A549 treated with DMSO at 1 μM for 4 hours (cell line): ENCODE measurements around the gene YIPF3. TPM values are rescaled to one million over a fixed set of nuclear protein-coding genes. Genes with fewer than 3 reads are reported as not detected.

Experiments used
- total RNA-seq: library from RNA; stranded (reverse); fragments of 200-300 nt; extraction: Qiagen RNA extraction; gene quantifications from 5 replicates; pipeline ENCODE4 v1.2.3, GENCODE V29; 2022; ENCODE audit warnings: low read depth

YIPF3 gene
- 60.8 to 71.1 TPM (median 68.3 TPM) in 5 replicates for total RNA-seq

GRCh38 chr6:43516697-43517504 is at the start of gene YIPF3, which contains the start of gene POLR1C:
TSS of gene YIPF3 (minus strand) at chr6:43516926. CDS start at chr6:43516807, 119 bp downstream.
TSS of gene POLR1C (plus strand) at chr6:43517089. CDS start at chr6:43517110, 21 bp downstream.

GRCh38 chr6:43509984-43510826 is 6.5 kb downstream of the YIPF3 start, which contains the start of gene LRRC73:
TSS of gene LRRC73 (minus strand) at chr6:43510346. CDS start at chr6:43509785, 561 bp downstream.

DNA sequence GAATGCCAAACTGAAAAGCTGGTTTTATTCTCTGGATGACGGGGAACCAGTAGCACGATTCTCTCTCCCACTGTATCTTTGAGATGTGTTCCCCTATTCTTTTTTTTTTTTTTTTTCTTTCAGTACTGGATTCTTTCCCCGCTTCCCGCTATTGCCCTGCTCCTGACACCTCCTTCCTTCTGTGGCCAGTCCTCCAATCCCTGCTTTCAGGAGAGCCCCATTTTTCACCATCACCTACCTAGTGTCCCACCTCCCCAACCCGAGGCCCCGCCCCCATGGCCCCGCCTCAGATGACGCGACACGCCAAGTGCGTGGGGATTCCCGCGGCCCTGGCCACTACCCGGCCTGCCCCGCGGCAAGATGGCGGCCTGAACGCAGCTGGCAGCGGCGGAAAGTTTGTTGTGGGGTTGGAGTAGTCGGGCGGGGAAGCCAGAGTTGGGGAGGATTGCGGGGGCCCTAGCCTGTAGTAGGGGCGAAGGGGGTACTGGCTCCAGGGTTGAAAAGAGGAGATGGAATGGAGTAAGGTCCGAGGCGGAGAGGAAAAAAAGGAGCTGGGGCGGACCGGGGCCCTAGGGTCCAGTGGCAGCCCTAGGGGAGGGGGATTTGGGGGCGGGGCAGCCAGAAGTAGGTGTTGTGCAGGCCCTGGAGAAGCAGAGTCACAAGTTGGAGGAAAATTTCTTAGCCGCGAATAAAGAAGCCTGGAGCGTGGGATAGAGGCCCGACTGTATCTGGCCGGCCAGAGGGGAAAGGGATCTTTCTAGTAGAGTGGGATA is 39.3 kb downstream of the YIPF3 start, which contains the start of gene TJAP1:
Gene TJAP1, plus strand, starts transcription at position 336 of the 773 bp plus-strand sequence. CDS start 21,432 bp downstream, outside the sequence.

Other genes with a start within 250 kb of the YIPF3 start
- not detected in 5 replicates for gene SLC22A7, start 218.7 kb downstream of the YIPF3 start, total RNA-seq
- 0.45 to 0.83 TPM (median 0.58 TPM) in 5 replicates for gene CRIP3, start 208.1 kb downstream of the YIPF3 start, total RNA-seq
- 4.7 to 6.5 TPM (median 5.6 TPM) in 5 replicates for gene ZNF318, start 147.3 kb downstream of the YIPF3 start, total RNA-seq
- 8.5 to 10.4 TPM (median 9.6 TPM) in 5 replicates for gene ABCC10, start 89.4 kb downstream of the YIPF3 start, total RNA-seq
- 3.5 to 6.8 TPM (median 6.4 TPM) in 5 replicates for gene DLK2, start 61.4 kb downstream of the YIPF3 start, total RNA-seq
- 18.6 to 21.0 TPM (median 20.1 TPM) in 5 replicates for gene TJAP1, start 39.4 kb downstream of the YIPF3 start, total RNA-seq
- gene LRRC73, start 6.6 kb downstream of the YIPF3 start, total RNA-seq, result 0.74 to 1.3 TPM (median 1.1 TPM) in 5 replicates
- 47.0 to 60.7 TPM (median 53.9 TPM) in 5 replicates for gene POLR1C, start 163 bp upstream of the YIPF3 start, total RNA-seq
- 29.2 to 33.9 TPM (median 31.6 TPM) in 5 replicates for gene XPO5, start 59.1 kb upstream of the YIPF3 start, total RNA-seq
- 8.3 to 10.5 TPM (median 9.3 TPM) in 5 replicates for gene POLH, start 59.3 kb upstream of the YIPF3 start, total RNA-seq
- gene GTPBP2, start 112.3 kb upstream of the YIPF3 start, total RNA-seq, result 18.4 to 21.5 TPM (median 20.0 TPM) in 5 replicates
- gene MAD2L1BP, start 118.9 kb upstream of the YIPF3 start, total RNA-seq, result 32.0 to 38.9 TPM (median 35.1 TPM) in 5 replicates
- 0.17 to 0.26 TPM (median 0.20 TPM) in 5 replicates for gene RSPH9, start 128.1 kb upstream of the YIPF3 start, total RNA-seq
- 42.5 to 49.4 TPM (median 44.6 TPM) in 5 replicates for gene MRPS18A, start 170.9 kb upstream of the YIPF3 start, total RNA-seq